OCI-LY7 (cell line): ENCODE results near the gene ADAM22. TPM values are rescaled to one million over a fixed set of nuclear protein-coding genes. Genes with fewer than 3 reads are reported as not detected.

Experiments
- BruUV-seq: library from RNA; stranded (reverse); fragments of 400-500 nt; replicated peaks from 2 replicates; lab custom pipeline; 2021; lab: Mats Ljungman, UMichigan
- CTCF ChIA-PET: fragments of 300-600 bp; sonication (Branson Sonifier 250); formaldehyde crosslinking; loops from one replicate; lab custom pipeline; 2022; ENCODE audit warnings: antibody characterized with exemption; ENCODE audit not compliant: unreplicated experiment; lab: Charles Lee
- POLR2A ChIA-PET: fragments of 300-600 bp; sonication (Branson Sonifier 250); formaldehyde crosslinking; loops from one replicate; lab custom pipeline; 2022; ENCODE audit warnings: antibody characterized with exemption; lab: Charles Lee
- DNase-seq: peaks from one replicate; pipeline ENCODE4 v3.0.0-alpha.2; 2015; ENCODE audit warnings: low spot score
- H2AFZ ChIP-seq: fragments of 200-600 bp; sonication (generic), shearing (Covaris generic); 2 replicates; pipeline ENCODE4 v1.6.1; 2014; ENCODE audit warnings: mild to moderate bottlenecking, antibody characterized with exemption, low read length, moderate library complexity
- H3K27ac ChIP-seq: fragments of 200-600 bp; sonication (generic); 2 replicates; pipeline ENCODE4 v1.5.1; 2014; ENCODE audit warnings: mixed run types, low read depth, mild to moderate bottlenecking, moderate library complexity, low read length, inconsistent platforms; ENCODE audit not compliant: poor library complexity, severe bottlenecking
- H3K36me3 ChIP-seq: fragments of 200-600 bp; sonication (generic); 2 replicates; pipeline ENCODE4 v1.6.1; 2014; ENCODE audit warnings: mild to moderate bottlenecking, antibody characterized with exemption, low read length, moderate library complexity, mixed read lengths; ENCODE audit not compliant: insufficient read depth
- H3K4me1 ChIP-seq: fragments of 200-600 bp; sonication (generic); 2 replicates; pipeline ENCODE4 v1.5.1; 2014; ENCODE audit warnings: mild to moderate bottlenecking, low read length; ENCODE audit not compliant: insufficient read depth, poor library complexity, severe bottlenecking
- H3K4me2 ChIP-seq: fragments of 200-600 bp; sonication (generic); 2 replicates; pipeline ENCODE4 v1.6.1; 2014; ENCODE audit warnings: mild to moderate bottlenecking, low read length
- H3K4me3 ChIP-seq: fragments of 200-600 bp; sonication (generic); 2 replicates; pipeline ENCODE4 v1.5.1; 2014; ENCODE audit warnings: mild to moderate bottlenecking, low read depth, low read length; ENCODE audit not compliant: poor library complexity, severe bottlenecking
- H3K79me2 ChIP-seq: fragments of 200-600 bp; sonication (generic); 2 replicates; pipeline ENCODE4 v1.6.1; 2016; ENCODE audit warnings: low read depth, mild to moderate bottlenecking, low read length, moderate library complexity, mixed read lengths; ENCODE audit not compliant: insufficient read depth
- H3K9me2 ChIP-seq: fragments of 200-600 bp; sonication (generic); 2 replicates; pipeline ENCODE4 v1.6.1; 2016; ENCODE audit warnings: mild to moderate bottlenecking, low read length, mixed read lengths; ENCODE audit not compliant: insufficient read depth
- H3K9me3 ChIP-seq: fragments of 200-600 bp; sonication (generic); 2 replicates; pipeline ENCODE4 v1.6.1; 2014; ENCODE audit warnings: mild to moderate bottlenecking, mixed run types, low read length, mixed read lengths
- H4K20me1 ChIP-seq: fragments of 200-600 bp; sonication (generic); 2 replicates; pipeline ENCODE4 v1.6.1; 2014; ENCODE audit warnings: mild to moderate bottlenecking, antibody characterized with exemption, low read length, moderate library complexity, mixed read lengths; ENCODE audit not compliant: insufficient read depth
- EZH2phosphoT487 ChIP-seq: fragments of 200-600 bp; sonication (generic); IDR thresholded peaks from 2 replicates; pipeline ENCODE4 v1.6.1; 2018; ENCODE audit warnings: low read depth, borderline replicate concordance, mild to moderate bottlenecking, mixed run types, antibody characterized with exemption, low read length, moderate library complexity, mixed read lengths
- intact Hi-C: fragments of 100-400 bp; cut with micrococcal nuclease; formaldehyde crosslinking; loops from one replicate; pipeline ENCODE4 v1.10.0; 2022; ENCODE audit not compliant: unreplicated experiment
- total RNA-seq, 2 experiments: library from RNA; depleted of rRNA in 1 of 2; stranded (reverse); fragments of >200 nt in 1 of 2; shearing (Covaris generic) in 1 of 2; gene quantifications; 2 replicates each; pipeline ENCODE4 v1.2.3, GENCODE V29; 2014 to 2022
- TF ChIP-seq, protein P1 (sequence below): fragments of 200-600 bp; sonication (generic); conservative IDR thresholded peaks from 2 replicates; pipeline ENCODE4 v1.5.1; 2014; ENCODE audit warnings: mild to moderate bottlenecking, antibody characterized with exemption, low read length, moderate library complexity, mixed read lengths

Gene ADAM22
- total RNA-seq, 2 experiments from 2014 or later, result 12.0 to 13.6 TPM

DNA sequence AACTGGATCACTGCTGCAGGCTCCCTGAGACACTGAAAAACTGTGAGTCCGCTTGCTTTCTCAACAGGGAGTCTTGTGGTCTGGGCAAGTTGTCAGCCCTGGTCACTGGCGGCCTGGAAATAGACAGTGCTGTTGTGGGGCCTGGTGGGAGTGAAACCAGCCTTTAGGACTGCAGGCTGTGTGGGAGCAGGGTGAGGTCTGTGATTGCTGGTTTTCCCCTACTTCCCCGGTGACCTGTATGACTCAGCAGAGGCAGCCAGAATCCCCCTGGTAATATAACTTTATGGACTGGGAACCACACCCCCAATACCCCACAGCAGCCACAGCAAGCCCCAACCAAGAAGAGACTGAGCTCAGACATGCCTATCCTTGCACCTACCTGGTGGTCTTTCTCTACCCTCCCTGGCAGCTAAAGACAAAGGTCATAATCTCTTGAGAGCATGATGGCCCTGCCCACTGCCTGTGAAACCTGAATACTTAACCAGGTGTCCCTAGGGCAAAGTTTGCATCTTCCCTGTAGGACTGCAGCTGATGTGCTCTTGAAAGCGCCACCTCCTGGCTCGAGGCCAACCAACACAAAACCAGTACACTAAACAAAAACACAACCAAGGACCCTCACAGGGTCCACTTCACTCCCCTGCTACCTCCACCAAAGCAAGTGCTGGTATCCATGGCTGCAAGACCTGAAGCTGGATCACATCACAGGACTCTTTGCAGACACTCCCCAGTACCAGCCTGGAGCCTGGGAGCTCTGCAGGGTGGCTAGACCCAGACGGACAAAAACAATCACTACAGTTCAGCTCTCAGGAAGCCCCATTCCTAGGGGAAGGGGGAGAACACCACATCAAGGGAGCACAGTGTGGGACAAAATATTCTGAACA lies 7.2 kb upstream of the ADAM22 start:
- Histone ChIP-seq H4K20me1 (no peaks in the 10 kb centered on the region), H3K27ac (no peak overlapping the region), H3K79me2 (no peaks in the 10 kb centered on the region), H2AFZ (peak overlapping the region; percentile 0; the same call in 1 of the 2 replicates), H3K4me1 (peaks cover 8% of the 10 kb centered on the region), H3K9me2 (no peaks in the 10 kb centered on the region), H3K36me3 (no peaks in the 10 kb centered on the region), H3K4me3 (no peak overlapping the region), H3K4me2 (no peak overlapping the region), H3K9me3 (no peaks in the 10 kb centered on the region)
- no TSS peak for BruUV-seq
- POLR2A ChIA-PET, result interaction anchor here (0.7 to 1.2 kb wide), 3 partner anchors 20 to 44 kb away, joined by 3 read pairs; no protein-coding TSS in a partner anchor
- peak; percentile 56 for DNase-seq
- intact Hi-C loops, result loop anchor here (5.0 kb wide), 1 partner anchor 130 kb away; no protein-coding TSS in a partner anchor
- CTCF ChIA-PET, result interaction anchor here (0.9 kb wide), 1 partner anchor 20 kb away, joined by 3 read pairs; no protein-coding TSS in a partner anchor
- TF ChIP-seq, protein P1, sequence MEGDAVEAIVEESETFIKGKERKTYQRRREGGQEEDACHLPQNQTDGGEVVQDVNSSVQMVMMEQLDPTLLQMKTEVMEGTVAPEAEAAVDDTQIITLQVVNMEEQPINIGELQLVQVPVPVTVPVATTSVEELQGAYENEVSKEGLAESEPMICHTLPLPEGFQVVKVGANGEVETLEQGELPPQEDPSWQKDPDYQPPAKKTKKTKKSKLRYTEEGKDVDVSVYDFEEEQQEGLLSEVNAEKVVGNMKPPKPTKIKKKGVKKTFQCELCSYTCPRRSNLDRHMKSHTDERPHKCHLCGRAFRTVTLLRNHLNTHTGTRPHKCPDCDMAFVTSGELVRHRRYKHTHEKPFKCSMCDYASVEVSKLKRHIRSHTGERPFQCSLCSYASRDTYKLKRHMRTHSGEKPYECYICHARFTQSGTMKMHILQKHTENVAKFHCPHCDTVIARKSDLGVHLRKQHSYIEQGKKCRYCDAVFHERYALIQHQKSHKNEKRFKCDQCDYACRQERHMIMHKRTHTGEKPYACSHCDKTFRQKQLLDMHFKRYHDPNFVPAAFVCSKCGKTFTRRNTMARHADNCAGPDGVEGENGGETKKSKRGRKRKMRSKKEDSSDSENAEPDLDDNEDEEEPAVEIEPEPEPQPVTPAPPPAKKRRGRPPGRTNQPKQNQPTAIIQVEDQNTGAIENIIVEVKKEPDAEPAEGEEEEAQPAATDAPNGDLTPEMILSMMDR, result peak; percentile 74
- no peak for TF ChIP-seq EZH2phosphoT487

DNA sequence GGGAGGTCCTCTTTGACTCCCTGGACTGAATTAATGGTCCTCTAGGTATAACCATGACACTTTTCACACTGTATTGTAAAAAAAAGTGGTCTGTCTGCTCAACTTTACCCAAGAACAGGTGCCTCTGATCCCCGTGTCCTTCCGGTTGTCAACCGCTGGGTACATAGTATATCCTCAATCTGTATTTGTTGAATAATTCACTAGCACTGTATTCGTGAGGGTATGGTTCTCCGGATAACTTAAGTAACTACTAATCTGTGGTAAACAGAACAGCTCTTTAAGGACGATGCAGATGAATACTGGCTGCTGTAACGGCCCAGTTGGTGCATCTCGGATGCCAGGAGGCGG lies 472 bp upstream of the ADAM22 start:
- Histone ChIP-seq H3K27ac (peak overlapping the region; percentile 65), H3K79me2 (no peaks in the 10 kb centered on the region), H3K4me1 (peaks cover 13% of the 10 kb centered on the region), H3K9me3 (no peaks in the 10 kb centered on the region), H3K9me2 (no peaks in the 10 kb centered on the region), H3K4me3 (peak overlapping the region; percentile 78), H3K36me3 (peaks cover 13% of the 10 kb centered on the region), H3K4me2 (peak overlapping the region; percentile 87), H4K20me1 (no peaks in the 10 kb centered on the region), H2AFZ (peak overlapping the region; percentile 99)
- DNase-seq, result peak; percentile 64
- CTCF ChIA-PET, result interaction anchor here (1.0 to 1.3 kb wide), 2 partner anchors 25 to 285 kb away, joined by 3 to 4 read pairs; no protein-coding TSS in a partner anchor
- TF ChIP-seq EZH2phosphoT487, result no peak
- TF ChIP-seq, protein P1, result no peak
- POLR2A ChIA-PET, result interaction anchor here (0.5 to 1.6 kb wide), 17 partner anchors 10 to 371 kb away, joined by 3 to 17 read pairs (median 3); partner anchors contain the start of genes DBF4 and SLC25A40
- intact Hi-C loops, result loop anchor here (5.0 to 10.0 kb wide), 4 partner anchors 181 to 716 kb away; partner anchors contain the start of genes CROT and TMEM243
- BruUV-seq, result no TSS peak
